Vagina (tissue), 2 donors: ENCODE data around the gene SPATA31C1.

Source experiments
- CTCF ChIP-seq, 3 experiments: fragments of 450-650 bp in 2 of 3; fragments of 200-600 bp in 1 of 3; sonication (generic) in 1 of 3; IDR thresholded peaks; one replicate each; pipeline ENCODE4 v1.5.1; 2017 to 2019; ENCODE audit warnings: antibody characterized with exemption in 3 of 3, mild to moderate bottlenecking in 2 of 3, moderate library complexity in 2 of 3
- POLR2AphosphoS5 ChIP-seq, 2 donors: sonication (generic); formaldehyde crosslinking; IDR thresholded peaks; one replicate each; pipeline ENCODE4 v1.9.0; 2017; ENCODE audit warnings: antibody characterized with exemption in 2 of 2, mild to moderate bottlenecking in 2 of 2, low read depth in 1 of 2; ENCODE audit not compliant: insufficient read depth in 1 of 2

- TF ChIP-seq POLR2AphosphoS5 (IDR thresholded peaks at IDR 0.05; ENCODE audit: insufficient read depth in 1 of 2, low read depth in 1 of 2) (no peak), CTCF (IDR thresholded peaks at IDR 0.05) (no peak)
Observed at GRCh38 chr9:87959916-87960581, 42.3 kb downstream of the SPATA31C1 start.
